Left renal pelvis (tissue), 4 donors: ENCODE data around the gene CARF. TPM values are rescaled to one million over a fixed set of nuclear protein-coding genes. Genes with fewer than 3 reads are reported as not detected.

Experiments used
- DNase-seq, 4 donors: peaks; one replicate each; pipeline ENCODE4 v3.0.0-alpha.2; 2013; ENCODE audit warnings: low read depth in 4 of 4, low spot score in 3 of 4
- polyA plus RNA-seq, 4 donors: library from polyadenylated mRNA; unstranded; fragments of 120-200 nt; gene quantifications; one replicate each; pipeline ENCODE4 v1.2.1, GENCODE V29; 2013; ENCODE audit not compliant: insufficient read length in 4 of 4

Gene CARF
- polyA plus RNA-seq, 4 donors, result 11.7 to 21.1 (median 14.7) TPM

DNA sequence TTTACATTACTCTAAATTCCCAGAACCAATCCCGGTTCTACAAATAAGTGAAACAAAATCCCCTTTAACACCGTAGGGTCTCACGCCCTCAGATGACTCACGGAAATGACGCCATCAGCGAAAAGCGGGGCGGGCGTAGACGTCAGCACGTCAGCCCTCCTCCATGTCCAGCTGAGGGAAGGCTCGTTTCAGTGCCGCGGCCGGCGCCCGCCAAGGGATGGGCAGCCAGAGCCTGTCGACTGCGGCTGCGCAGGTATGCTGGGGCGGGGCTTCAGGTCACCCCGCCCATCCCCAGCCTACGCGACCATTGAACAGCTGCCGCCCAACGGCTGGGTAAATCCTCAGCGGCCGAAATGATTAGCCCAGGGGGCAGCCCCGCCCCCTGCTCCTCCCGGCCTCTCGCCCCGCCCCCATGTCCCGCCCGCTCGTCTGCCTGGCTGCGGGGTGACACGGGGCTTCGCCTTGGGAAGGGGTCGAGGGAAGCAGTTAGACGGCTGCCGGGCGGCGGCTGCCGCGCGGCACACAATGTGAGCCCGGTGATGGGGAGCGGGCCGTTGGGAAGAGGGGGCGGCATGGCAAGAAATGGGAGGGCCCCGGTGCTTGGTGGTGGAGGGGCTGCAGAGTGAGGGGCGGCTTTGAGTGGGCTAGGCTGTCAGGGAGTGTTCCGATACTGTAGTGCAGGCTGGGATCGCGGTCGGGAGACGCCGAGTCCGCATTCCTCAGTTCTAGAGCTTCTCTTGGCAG lies 102.6 kb downstream of the CARF start, which contains the start of gene NBEAL1:
TSS of gene NBEAL1 (plus strand) at position 420 of the 744 bp plus-strand sequence. CDS start 1,510 bp downstream, outside the sequence.
- peak; percentile 96 to 98 (median 97) for DNase-seq

DNA sequence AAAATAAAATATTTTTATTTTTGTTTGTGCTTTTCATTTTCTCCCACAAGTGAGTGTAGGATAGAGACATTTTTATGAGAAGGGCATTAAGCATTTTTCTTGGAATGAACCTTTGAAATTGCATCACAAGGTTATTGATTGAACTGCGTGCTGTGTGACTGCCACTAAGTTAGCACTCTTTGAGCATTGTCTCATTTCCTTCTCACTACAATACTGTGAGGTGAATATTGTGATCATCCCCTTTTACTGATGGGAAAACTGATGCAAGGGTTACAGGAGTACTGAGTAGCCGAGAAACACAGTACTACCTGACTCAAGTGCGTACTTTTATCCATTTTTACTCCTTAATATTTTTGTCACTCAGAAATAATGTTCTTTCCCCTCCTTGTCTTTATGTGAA lies 104.6 kb downstream of the CARF start:
- no peak for DNase-seq

DNA sequence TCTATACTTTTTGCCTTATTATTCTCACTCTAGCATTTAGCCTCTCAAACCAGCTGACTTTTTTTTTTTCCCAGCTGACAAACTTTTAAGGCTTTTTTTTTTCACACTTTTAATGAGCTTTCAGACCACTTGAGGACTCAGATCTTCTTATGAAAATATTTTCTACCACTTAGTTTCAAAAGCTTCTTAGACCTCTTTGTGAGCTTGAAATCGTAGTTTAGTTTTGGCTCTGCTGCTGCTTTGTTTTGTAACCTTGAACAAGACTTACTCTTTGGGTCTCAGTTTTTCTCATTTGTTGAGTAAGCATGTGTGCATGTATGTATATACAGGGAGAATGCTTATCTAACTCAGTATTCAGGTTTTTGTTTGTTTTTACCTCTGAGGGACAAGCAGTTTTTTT lies 106.1 kb downstream of the CARF start:
- DNase-seq, result no peak

DNA sequence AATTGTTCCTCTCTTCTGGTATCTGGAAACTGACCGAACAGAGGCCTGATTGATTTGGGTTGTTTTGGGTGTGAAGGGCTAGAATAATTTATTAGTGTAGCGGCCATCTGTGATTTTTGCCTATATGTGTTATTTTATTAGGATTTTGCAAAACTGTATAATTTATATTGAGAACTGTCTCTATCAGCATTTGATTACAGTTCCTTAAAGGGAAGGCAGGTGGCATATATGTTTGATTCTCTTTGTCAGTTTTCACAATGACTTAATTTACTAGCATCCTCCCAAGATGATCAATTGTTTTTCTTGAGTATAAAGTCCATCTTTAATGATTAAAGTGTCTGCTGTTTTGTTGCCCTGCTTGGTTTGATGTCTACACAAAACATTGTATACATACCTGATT lies 107.1 kb downstream of the CARF start:
- no peak for DNase-seq

DNA sequence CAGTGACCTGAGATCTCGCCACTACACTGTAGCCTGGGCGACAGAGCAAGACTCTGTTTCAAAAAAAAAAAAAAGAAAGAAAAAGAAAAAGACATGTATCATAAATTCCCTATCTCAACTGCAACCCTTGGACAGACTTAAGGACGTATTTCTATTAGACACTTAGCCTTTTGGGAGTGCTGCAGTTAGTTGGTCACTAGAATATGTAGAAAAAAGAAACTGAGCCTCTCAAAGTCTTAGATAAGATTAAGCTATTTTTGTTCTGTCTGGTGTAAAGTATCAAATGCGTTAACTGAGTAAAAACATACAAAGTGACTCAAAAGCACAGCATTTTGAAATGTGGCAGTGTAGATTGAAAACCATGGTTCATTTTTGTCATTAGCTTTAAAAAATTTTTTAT lies 109.9 kb downstream of the CARF start:
- DNase-seq, result no peak

DNA sequence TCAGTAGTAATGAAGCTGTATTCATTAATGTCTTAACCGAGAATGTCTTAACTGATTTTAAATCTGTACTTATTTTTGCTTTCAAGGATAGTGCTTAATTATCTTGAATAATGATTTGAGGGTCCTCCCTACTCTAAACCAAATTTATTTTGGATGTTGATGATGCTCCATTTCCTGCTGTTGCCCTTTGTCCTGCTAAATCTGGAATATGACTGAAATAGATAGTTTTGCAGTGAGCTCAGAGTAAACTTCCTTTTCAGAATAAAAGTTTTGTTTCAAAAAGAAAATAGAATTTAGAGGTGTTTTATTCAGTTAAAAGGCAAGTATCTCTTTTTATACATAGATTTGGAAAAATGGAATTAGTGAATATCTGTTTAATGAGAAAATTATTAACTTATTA lies 110.7 kb downstream of the CARF start:
- no peak for DNase-seq

DNA sequence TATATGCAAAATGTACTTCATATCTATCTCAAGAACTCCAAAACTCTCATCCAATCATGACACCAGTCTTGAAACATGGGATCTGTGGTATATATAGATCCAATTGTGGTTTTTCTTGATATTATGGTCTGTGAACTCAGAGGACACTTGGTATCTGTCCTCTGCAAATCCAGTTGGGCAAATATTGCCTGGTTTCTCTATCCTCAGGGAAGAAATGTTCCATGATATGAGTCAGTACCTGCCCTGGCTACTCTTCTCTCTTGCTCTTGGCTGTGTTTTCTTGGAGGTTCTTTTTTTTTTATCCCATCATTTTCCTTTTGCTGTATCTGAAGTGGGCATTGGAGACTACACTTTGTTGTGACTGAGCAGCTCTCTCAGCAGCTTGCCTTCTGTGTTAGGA lies 113.5 kb downstream of the CARF start:
- no peak for DNase-seq

DNA sequence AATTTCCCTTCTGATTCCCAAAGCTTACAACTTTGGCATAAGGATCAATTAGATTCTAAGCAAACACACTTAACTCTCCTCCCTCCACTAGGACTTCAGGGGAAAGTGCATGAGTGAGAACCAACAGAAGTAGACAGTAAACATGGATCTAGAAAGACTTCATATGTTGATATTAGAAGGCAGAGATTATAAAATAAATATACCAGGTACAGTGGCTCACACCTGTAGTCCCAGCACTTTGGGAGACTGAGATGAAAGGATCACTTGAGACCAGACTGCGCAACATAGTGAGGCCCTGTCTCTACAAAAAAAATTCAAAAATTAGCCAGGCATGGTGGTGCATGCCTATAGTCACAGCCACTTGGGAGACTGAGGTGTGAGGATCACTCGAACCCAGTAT lies 118.5 kb downstream of the CARF start:
- DNase-seq, result no peak

DNA sequence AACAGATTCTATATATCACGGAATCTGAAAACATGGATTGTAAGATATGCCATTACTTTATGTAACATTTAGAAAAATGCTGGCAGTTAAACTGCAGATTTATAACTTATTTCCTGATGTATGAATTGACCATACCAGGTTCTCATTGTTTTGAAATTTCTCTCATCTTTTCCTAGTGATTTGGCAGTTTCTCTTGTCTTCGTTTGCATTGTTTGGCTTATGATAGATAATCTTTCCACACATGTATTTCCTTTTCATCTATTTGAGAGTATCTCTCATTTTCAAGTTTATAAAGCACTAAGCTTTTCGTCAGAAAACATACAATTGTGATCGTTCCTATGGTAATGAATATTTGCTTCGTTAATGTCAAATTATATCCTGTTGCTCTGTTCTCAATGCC lies 118.9 kb downstream of the CARF start:
- DNase-seq, result no peak

DNA sequence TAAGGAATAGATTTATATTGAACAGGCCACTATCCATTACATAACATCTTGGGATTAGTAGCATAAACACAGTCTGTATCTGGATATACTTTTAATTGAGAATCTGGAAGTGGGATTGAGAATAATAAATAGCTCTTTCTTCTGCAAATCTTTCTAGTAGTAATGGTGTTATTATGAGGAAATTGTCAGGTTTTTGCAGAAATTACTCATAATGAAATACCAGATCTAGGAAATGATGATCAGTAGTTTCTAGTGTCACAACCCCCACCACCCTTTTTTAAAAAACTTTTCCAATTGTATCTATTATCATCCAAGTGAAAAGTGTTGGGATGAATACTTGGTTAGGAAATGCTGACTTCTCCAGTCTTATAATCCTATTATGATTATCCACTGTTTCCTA lies 121.3 kb downstream of the CARF start:
- no peak for DNase-seq

DNA sequence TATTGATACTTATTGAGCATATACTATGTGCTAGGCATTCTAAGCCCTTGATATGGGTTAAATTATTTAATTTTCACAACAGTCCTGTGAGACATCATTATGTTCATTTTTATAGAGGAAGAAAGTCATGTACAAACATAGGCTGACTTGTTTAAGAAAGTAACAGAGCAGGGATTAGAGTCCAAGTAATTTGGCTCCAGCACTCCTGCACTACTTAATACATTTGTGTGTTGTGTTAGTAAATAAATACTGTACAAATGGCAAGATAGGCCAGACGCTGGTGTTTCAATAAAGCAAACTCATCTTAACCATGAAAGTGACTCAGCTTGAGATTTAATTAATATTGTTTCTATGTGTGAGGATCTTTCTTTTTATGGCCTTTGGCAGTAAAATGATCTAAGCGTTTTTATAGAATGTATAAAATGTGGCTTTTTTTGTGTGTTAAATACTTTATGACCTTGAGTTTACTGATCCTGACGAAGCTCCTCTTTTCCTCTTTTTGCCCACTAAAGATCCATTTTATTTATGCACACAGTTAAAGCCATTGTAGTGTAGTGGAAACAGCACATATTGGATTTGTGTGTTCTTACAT lies 123.9 kb downstream of the CARF start:
- no peak for DNase-seq

Other genes starting within 250 kb of the CARF start
- gene ICA1L, start 40.5 kb upstream of the CARF start, polyA plus RNA-seq, result 10 to 100 TPM; 13.1 to 28.9 (median 19.7) TPM
- 100 to 1,000 TPM in 3 of 4 donors, 10 to 100 TPM in 1; 74.6 to 119 (median 107) TPM for gene WDR12, start 602 bp upstream of the CARF start, polyA plus RNA-seq
- 10 to 100 TPM; 10.7 to 15.0 (median 12.5) TPM for gene NBEAL1, start 102.6 kb downstream of the CARF start, polyA plus RNA-seq